NCI-H2171 treated with DMSO at 0.1 percent for 48 hours (cell line): ENCODE results near the gene KRTAP12-4.
"Not testable (repeated sequence)": the region's sequence is repeated elsewhere in the genome, so short reads cannot be mapped to it uniquely, and the experiment has no call there.

ENCODE experiments used
- DNase-seq: peaks from one replicate; lab custom pipeline; 2025; lab: John Stamatoyannopoulos, UW

Gene KRTAP12-4

DNA sequence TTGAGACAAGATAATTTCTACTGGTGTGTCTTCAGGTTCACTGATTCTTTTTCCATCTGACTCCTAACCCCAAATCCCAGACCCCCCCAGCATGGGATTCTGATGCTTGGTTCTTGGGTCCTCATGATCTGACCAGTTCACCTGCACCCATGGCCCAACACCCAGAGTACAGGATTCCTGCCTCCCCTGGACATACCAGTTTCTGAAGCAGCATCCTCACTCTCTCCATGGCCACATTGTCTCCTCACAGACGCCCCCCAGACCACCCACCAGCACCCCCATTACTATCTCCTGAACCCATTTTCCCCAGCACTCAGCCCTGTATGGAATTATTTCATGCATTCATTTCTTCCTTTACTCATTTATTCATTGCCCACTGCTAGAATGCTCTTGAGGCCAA is 2.4 kb upstream of the KRTAP12-4 start:
- DNase-seq, result no peak

DNA sequence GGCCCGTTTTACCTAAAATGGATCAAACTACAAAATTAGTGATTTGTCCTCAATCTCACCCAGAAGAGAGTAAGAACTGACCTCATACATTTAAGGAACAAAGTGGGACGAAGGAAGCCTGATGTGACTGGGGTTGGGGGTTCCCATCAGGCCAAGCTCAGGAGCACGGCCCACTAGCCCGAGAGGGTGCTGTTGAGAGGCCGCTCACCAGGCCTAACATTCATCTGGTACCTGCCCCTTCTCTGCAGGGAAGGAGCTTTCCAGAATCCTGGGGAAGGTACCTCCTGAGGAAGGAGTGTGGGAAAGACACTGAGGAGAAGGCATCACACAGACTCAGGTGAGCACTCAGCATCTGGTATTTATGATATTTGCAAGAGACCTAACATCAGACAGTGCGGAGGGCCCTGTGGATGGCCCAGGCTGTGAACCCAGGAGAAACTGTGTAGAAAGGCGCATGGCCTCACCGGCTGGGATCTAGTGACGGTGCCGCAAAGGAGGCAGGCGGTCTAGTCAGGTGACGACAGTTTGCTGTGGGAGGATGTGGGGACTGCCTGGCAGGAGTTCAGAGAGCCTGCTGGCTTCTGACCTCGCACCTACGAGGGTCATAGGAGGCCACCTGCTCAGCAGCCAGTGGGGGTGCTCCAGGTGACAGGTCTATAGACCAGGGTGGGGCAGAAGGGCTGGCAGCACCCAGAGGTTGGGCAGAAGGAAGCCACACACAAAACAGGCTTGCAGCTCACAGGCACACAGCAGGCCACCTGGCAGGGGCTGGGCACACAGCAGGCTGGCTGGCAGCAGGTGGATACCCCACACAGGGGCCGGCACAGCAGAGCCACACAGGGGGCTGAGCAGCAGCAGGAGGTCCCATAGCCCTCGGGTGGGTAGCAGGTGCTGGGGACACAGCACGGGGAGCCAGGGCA is 543 bp downstream of the KRTAP12-4 start:
- peak; percentile 25 for DNase-seq

DNA sequence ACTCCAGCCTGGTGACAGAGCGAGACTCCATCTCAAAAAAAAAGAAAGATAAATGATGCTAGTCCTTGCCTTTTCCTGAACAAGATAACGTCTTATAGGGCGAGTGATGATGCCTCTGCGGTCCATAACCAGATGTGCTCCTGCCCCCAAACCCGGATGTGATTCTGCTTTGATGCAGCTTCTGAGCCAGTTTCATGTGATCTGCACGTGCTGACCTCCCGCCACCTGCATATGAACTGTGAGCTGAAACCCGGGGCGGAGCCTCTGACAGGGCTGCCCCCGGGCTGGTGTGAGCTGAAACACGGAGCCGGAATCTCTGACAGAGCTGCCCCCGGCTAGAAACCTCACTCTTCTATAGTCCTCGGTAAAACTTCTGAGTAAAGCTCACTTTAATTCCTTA is 1.3 kb downstream of the KRTAP12-4 start:
- DNase-seq, result no peak

DNA sequence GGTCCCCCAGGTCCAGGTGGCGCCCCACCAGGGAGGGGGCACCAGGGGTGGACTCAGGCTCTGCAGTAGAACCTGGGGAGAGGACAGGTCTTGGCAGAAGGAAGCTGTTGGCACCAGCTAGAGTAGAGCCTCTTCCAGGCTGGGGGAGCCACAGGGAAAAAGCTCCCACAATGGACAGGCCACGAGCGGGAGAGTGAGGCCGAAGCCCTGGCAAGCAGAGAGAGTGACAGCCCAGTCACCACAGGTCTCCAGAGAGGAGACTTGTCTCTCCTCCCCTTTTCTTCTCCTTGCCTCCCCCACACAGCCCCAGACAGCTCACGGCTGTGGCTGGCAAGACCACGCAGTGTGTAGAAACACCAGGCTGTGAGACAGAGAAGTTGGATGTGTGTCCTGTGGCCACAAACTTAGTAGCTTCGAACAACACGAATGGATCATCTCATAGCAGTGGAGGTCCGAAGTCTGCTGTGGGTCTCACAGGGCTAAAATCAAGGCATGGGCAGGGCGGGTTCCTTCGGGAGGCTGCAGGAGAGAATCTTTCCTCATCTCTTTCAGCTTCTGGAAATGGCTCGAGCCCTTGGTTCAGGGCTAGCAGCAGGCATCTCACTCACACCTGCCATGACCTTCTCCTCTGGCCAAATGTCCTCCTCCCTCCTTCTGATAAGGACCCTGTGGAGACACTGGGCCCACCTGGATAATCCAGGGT is 3.3 kb downstream of the KRTAP12-4 start:
- DNase-seq, result no peak

DNA sequence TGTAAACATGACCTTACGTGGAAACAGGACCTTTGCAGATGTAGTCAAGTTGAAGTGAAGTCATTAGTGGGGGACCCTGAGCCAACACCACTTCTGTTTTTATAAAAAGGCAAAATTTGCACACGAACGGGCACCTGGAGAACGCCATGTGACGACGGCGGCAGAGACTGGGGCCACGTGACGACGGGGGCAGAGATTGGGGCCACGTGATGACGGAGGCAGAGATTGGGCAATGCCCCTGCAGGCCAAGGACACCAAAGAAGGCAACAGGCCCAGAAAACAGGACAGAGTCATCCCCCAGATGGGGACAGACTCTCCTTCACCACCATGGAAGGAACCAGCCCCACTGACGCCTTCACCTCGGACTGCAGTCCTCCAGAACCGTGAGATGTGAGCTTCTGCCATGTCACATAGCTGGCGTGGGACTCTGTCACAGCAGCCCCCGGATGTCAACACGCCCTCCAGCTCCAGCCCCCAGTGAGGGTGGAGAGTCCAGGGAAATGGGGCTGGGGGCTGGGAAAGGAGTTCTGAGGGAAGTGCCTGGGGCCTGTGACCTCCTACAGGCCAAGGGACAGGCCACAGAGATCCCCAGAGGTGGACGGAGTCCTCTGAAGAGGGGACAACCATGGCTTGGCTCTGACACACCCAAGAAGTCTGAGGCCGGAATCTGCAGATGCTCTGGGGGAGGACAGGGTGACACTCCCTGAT is 4.0 kb downstream of the KRTAP12-4 start:
- no peak for DNase-seq

DNA sequence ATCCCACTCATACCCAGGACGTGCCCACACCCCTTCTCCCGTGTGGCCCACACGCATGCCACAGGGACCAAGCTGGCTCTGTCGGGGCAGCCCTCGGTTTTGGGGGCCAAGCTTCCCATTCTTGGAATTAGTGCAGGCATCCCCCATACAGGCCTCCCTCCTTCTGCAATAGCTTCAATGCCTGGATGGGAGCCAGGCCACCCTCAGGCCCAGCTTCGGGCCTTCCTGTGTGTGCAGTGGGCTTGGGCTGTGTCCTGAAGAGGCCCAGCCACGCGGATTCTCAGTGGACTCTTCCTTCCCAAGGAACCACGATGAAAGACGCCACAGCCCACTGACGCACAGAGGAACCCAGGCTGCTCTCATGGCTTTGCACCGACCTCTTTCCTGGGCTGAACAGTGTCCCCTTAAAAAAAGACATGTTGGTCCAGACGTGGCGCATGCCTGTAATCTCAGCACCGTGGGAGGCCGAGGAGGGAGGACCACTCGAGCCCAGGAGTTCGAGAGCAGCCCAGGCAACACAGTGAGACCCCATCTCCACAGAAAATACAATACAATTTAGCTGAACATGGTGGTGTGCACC is 4.8 kb downstream of the KRTAP12-4 start:
- no peak for DNase-seq

DNA sequence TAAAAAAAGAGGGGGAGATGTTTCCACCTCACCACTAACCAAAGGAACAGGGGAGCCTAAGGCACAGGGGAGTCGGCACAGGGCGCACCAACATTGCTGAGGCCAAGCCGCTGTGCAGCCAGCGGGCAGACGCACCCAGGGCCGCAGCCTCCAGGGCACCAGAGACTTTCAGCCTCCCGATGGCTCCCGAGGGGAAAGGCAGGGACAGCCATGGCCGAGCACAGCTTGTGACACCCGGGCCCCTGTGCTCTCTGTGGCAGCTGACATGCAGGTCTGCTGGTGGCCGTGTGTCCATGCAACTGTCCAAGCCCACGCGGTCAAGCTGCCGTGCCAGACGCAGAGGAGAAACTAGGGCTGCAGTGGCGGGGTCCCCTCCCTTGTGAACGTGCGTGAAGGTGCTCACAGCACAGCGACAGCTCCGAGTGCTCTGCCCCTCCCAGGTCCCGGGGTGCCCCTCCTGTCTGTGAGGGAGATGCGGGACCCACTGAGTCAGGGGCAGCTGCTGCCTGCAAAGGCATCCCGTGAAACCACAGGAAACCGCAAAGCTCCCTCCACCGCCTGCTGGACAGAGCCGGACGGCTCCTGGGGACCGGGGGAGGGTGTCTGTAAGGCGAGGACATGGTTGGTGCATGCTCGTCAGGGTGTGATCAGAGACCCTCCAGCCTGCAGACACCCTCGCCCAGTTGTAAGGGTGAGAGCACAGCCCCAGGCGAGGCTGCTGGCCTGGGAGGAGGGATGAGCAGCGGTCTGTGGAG is 5.7 kb downstream of the KRTAP12-4 start:
- no peak for DNase-seq

DNA sequence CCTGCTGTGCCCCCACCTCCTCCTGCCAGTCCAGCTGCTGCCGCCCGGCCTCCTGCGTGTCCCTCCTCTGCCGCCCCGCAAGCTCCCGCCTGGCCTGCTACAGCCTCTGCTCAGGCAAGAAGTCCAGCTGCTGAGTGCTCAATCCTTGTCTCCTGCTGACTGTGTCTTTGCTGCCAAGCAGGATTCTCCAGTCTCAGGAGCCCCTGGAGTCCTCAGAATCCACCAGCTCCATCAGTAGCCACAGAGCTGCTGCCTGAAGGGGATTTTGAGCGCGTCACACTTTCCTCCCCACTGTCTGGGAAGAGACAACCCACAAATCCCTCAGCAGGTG is 7.3 kb downstream of the KRTAP12-4 start:
- DNase-seq, result no peak

DNA sequence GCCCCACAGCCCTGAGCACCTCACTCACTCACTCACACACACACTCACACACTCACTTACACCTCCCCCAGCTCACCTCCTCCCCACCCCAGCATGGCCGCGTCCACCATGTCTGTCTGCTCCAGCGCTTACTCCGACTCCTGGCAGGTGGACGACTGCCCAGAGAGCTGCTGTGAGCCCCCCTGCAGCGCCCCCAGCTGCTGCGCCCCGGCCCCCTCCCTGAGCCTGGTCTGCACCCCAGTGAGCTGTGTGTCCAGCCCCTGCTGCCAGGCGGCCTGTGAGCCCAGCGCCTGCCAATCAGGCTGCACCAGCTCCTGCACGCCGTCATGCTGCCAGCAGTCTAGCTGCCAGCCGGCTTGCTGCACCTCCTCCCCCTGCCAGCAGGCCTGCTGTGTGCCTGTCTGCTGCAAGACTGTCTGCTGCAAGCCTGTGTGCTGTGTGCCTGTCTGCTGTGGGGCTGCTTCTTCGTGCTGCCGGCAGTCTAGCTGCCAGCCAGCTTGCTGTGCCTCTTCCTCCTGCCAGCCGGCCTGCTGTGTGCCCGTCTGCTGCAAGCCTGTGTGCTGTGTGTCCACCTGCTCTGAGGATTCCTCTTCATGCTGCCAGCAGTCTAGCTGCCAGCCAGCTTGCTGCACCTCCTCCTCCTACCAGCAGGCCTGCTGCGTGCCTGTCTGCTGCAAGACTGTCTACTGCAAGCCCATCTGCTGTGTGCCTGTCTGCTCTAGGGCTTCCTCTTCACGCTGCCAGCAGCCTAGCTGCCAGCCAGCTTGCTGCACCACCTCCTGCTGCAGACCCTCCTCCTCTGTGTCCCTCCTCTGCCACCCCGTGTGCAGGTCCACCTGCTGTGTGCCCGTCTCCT is 7.9 kb downstream of the KRTAP12-4 start, which contains the start of gene KRTAP10-11:
TSS of gene KRTAP10-11 (plus strand) at position 49 of the 856 bp plus-strand sequence. CDS start at position 94, 45 bp downstream.
- DNase-seq, result peak; percentile 64

DNA sequence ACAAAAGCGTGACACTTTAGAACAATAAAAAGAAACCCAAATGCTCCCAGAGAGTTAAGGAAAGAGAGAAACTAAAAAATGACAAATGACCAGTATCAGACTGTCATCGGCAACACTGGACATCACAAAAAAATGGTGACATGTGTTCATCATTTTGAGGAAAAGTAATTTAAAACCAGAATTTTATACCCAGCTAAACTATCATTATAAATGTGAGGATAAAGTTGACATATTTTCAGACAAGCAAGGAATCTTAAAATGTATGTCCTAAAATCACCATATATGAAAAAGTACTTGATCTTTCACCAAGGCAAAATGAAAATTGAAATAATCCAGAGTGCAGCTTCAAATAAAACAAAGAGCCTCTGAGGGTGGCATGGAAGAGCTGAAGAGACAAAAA is 9.6 kb downstream of the KRTAP12-4 start:
- DNase-seq, result no peak

DNA sequence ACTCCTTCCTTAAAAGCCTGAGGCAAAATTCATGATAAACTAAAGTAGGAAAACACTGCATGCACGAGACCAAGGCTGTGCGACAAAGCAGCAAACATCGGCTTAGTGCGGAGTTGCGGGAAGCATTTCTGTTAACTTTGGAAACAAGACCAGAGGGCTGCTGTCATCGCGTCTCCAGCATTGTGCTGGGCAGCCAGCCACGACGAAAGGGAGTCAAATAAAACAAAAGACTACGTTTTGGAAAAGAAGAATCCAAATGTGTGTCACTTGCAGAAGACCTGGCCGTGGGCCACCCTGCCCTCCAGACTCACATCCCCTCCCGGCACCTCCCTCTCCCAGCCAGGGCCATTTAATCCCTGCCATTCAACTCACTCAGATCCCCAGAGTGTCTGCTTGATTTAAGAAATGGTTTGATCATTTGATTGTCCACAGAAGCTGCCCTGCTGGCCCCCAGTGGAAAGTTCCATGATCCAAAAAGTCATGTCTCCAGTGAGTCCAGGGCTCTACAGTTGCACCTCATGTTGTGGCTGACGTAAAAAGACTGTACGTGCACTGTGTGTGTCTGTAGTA is 10.6 kb downstream of the KRTAP12-4 start:
- DNase-seq, result no peak

DNA sequence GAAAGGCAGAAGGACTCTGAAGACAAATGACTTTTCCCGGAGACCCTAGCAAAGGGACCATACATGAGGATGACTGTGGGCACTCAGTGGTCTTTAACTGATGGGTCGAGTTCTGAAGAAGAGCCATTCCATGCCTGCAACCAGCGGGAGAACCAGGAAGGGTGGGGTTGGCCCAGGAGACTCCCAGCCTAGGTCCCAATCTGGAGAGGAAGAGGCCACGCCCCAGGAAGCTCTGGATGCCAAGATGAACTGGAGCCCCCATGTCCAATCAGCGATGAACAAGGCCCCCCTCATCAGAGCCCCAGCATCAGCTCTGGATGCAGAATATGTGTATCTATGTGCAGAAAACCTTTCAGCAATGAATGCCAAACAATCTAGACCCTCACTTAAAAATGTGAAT is 13.7 kb downstream of the KRTAP12-4 start:
- DNase-seq, result no peak

DNA sequence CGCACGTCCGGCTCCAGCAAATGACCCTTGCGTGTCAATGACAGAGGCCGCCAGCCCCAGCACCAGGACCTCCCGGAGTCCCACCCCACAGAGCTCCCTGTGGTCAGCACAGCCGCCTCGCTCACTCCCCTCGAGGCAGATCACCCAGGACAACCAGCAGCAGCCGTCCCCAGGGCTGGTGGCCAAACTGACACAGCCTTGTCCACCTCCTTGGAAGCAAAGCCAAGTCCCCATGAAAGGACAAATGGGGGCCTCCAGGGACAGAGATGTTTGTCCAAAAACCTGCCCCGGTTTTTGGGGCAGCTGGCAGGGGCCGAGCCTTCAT is 15.2 kb downstream of the KRTAP12-4 start:
- DNase-seq, result no peak

DNA sequence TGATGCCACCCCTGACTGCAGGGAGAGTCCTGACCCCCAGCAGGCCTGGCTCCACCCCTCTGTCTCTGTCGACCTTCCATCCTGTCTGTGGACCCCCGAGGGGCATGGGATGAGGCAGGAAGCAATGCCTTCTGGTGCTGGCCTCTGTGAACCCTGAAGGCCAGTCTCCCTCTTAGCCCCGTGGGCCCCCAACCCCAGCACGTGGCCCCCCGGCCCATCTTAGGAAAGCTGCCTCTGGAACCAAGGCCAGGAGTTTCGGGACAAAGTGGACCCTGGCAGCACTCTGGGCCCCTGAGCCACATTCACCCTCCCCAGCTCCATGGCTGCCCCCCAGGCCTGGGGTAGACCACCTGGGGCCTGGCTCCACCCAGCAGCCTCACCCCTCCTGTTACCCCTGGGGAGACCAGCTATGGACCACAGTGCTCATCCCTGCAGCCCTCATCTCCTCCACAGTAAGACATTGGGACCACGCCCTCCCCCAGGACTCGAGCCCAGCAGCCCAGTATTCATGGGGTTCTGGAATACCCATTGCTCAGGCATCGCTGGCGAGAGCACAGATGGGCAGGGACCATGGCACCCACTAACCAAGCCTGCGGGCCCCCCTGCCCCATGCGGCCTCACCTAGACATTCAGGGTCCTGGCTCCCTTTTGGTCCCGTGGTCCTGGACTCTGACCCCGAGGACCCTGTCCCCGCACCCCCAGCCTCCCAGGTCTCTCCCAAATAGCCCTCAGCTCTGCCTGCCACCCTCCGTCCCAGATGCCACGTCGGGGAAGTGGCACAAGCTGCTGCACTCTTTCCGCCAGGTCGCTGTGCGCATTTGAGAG is 15.7 kb downstream of the KRTAP12-4 start:
- DNase-seq, result not testable (repeated sequence)

DNA sequence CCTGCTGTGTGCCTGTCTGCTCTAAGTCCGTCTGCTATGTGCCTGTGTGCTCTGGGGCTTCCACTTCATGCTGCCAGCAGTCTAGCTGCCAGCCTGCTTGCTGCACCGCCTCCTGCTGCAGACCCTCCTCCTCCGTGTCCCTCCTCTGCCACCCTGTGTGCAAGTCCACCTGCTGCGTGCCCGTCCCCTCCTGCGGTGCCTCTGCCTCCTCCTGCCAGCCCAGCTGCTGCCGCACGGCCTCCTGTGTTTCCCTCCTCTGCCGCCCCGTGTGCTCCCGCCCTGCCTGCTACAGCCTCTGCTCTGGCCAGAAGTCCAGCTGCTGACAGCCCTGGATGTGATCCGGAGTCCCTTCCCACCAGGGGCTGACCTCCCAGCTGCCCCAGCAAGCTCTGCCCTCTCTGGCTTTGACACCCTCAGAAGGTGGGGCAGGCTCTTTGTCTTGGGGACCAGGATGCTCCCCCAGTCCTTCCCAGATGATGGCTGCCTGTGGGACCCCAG is 16.6 kb downstream of the KRTAP12-4 start:
- DNase-seq, result not testable (repeated sequence)

DNA sequence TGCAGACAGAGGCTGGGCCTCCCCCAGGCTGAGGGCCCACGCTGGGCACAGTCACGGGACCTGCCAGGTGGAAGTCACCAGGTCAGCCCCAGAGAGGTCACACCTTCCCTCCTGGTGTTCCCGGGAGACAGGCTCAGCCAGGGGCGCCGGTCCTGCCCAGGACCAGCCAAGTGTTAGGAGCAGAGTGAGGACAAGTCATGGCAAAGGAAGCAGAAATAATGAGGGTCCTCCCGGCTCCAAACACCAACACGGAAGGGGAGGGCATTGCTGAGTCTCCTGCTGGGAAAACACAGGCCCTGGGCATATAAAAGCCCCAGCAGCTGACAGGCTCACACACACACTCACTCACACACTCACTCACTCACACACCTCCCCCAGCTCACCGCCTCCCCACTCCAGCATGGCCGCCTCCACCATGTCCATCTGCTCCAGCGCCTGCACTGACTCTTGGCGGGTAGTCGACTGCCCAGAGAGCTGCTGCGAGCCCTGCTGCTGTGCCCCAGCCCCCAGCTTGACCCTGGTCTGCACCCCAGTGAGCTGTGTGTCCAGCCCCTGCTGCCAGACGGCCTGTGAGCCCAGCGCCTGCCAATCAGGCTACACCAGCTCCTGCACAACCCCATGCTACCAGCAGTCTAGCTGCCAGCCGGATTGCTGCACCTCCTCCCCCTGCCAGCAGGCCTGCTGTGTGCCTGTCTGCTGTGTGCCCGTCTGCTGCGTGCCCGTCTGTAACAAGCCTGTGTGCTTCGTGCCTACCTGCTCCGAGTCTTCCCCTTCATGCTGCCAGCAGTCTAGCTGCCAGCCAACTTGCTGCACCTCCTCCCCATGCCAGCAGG is 17.2 kb downstream of the KRTAP12-4 start, which contains the start of gene KRTAP10-10:
TSS of gene KRTAP10-10 (plus strand) at position 339 of the 833 bp plus-strand sequence. CDS start at position 401, 62 bp downstream.
- DNase-seq, result peak; percentile 28

DNA sequence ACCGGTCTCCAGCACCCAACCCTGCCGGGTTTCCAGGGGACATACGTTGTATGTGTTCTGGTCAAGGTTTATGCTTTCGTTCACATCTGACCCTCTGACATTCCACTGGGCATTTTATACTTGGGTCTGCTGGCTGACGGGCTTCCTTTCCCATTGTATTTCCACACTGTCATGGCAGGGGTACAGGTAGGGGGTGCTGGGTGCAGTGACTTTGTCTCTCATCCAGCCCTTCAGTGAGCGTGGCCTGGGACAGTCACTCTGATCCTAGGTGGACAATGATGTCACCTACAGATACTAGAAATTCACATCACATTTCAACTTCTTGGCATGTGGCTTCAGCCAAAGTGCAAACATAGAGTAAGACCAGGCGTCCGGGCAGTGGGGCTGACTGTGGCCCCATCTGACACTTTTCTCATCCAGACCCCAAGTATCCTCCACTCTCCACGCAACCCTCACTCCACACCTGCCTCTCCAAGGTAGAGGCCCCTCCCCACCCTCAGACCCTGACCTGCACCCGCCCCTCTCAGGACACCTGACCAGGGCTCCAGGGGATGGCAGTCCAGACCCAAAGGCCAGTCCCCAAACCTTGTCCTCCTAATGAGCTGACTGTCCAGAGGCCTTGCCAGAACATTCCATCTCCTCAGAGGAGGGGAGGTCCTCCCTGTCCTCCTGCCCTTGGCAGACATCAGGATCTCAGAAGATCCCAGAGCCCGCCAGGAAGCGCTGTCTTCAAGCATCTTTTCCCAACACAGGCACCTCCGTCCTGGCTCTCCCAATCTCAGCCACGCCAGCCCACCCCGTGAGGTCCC is 18.0 kb downstream of the KRTAP12-4 start:
- DNase-seq, result no peak
